Stimulated activated CD4-positive, alpha-beta T cell treated with anti-CD3 and anti-CD28 coated beads, Interleukin-4, amount 100 ng/mL, for 24 hours (primary cell): ENCODE data around the gene ACER2.
"Not testable (repeated sequence)": the region's sequence is repeated elsewhere in the genome, so short reads cannot be mapped to it uniquely, and the experiment has no call there.

Experiments used
- DNase-seq: peaks from one replicate; pipeline ENCODE4 v3.0.0-alpha.2; 2020

Gene ACER2

DNA sequence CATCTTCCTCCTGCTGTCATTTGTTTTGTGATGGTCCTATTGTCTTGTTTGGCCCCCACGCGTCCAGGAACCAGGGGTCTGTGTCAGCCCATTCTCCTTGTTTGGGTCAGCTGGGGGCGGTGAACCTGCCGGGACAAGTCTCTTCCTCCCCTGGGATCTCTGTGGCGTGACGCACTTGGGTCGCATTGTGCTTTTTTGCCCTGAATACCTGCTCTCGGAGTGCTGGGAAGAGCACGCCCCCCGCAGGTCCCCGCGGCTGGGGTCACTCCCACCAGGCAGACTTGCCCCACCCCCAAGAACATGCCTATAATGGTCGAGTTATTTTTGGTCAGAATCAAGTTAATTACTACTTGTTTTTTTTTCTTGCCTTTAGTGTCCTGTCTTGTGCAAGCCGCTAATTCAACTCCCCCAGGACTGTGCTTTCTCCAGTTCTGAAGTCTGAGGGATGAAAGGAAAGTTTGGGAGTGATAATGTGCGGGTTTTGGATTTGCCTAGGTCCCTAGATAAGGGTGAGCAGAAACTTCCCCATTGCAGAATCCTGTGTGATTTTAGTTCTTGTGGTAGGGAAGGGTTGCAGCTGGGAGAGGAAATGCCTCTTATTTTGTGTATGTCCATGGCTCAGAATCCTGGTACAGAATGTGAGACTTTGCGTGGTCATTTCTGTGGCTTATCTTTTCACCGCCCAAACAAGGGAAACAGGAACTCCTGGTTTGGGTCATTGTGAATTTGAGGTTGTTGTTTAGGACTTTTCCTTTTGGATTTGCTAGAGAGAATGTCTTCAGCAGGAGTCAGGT is 789 bp downstream of the ACER2 start:
- DNase-seq, result peak; percentile 5

DNA sequence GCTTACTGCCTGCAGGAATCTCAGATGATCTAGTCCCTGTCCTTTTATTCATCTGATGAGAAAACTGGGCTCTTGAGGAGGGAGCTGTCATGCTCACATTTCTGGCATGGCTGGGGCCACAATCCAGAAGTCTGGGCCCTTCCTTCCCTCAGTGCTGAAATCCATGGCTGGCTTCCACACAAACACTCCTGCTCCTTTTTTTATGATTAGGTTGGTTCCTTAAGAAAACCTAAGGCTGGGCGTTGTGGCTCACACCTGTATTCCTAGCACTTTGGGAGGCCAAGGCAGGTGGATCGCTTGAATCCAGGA is 1.3 kb downstream of the ACER2 start:
- DNase-seq, result no peak

DNA sequence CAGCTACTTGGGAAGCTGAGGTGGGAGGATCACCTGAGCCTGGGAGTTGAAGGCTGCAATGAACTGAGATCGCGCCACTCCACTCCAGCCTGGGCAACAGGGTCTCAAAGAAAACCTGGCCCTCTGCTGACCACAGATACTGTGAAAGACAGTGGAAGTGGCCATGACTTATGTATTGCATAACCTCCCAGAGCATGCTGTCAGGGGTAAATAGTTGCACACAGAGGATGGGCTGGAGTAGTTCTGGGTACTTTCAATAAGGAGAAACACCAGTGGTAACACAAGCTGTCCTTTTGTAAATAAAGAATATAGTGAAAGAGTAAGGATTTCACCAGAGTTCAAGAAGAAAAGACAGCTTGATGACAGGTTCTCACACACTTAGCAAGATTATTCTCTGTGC is 1.8 kb downstream of the ACER2 start:
- no peak for DNase-seq

DNA sequence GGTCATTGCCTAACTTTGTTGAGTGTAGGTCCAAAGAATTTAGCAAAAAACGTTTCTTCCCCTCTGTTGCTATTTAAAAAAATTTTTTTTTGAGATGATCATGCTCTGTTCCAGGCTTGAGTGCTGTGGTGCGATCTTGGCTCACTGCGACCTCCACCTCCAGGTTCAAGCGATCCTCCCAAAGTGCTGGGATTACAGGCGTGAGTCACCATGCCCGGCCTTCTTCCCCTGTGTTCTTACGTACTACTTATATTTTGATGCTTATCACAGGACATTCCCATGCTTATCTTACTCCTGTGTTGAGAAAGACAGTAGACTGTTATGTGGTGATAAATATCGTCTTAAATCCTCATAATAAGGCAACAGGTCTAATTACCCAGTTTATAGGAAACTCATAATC is 2.5 kb downstream of the ACER2 start:
- no peak for DNase-seq

DNA sequence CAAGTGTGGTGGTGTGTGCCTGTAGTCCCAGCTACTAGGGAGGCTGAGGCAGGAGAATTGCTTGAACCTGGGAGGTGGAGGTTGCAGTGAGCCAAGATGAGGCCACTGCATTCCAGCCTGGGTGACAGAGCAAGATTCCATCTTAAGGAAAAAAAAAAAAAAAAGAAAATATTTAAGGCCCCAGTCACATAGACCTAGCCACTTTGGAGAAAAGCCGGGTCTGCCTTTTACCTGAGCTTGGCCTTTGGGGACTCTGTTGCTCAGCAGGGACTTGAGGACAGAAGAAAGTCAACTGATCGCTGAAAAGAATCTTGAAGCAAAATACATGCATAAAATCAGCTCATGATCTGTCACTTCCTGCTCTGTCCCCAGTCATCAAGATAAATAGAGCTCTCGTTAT is 4.6 kb downstream of the ACER2 start:
- not testable (repeated sequence) for DNase-seq

DNA sequence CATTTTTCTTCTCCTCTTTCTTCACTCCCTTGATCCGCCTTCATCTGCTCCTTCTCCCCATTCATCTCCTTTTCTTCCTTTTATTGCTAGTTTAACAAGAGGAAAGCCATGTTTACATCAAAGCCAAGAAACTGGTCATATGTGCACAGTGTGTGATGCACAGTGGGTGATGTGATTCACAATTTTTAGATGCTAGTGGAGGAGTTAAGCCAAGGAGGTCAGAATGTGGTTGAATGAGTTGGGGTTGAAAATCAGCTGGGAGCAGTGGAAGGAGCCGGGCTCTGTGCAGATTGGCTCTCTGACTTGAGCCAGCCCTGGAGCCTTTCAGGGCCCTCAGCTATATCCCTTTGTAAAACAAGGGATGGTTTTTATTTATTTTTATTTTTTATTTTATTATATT is 7.3 kb downstream of the ACER2 start:
- no peak for DNase-seq

DNA sequence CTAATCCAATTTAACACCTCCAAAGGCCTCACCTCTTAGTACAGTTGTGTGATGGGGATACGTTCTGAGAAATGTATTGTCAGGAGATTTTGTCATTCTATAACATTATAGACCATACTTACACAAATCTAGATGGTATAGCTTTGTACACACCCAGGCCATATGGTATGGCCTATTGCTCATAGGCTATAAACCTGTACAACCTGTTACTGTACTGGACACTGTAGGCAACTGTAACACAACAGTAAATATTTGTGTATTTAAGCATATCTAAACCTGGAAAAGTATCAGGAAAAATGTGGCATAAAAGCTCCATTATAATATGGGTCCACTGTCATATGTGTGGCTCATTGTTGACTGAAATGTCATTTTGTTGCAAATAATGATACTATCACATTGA is 12.1 kb downstream of the ACER2 start:
- DNase-seq, result no peak

DNA sequence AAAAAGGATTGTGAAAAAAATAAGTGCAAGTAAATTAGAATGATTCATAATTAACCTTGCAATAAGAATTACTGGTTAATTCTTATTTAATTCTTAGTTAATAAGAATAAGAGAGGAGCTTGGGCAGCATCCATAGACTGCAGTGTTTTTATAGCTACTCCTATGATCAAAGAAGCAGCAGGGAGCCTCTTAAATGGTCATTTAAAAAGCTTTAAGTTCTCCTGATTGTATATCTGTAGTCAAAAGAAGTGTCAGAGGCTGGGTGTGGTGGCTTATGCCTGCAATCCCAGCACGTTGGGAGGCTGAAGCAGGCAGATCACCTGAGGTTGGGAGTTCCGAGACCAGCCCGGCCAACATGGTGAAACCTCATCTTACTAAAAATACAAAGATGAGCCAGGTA is 14.4 kb downstream of the ACER2 start:
- DNase-seq, result no peak

DNA sequence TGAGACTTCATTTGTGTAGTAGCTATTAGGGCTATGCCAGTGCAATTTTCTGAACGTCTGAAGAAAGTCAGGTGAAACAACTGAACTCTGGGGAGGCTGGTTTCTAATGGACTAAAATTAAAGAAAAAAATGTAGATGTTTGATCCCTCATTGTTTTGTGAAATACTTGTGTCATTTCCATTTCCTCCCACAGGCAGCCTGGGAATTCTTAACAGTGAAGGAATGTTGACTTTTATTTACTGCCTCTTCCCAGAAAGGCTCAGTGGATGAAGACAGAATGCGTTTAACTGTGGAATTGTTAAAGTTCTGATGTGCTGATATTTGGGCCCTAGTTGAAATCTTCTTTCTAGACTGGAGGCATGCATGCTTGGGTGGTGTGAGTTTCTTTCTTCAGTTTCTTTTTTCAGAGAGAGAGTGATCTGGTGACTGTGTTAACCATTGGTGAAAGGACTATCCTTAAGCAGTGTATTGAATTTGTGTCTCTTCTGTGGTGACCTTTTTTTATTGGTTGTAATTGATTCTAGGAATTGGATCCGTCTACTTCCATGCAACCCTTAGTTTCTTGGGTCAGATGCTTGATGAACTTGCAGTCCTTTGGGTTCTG is 15.5 kb downstream of the ACER2 start:
- no peak for DNase-seq

DNA sequence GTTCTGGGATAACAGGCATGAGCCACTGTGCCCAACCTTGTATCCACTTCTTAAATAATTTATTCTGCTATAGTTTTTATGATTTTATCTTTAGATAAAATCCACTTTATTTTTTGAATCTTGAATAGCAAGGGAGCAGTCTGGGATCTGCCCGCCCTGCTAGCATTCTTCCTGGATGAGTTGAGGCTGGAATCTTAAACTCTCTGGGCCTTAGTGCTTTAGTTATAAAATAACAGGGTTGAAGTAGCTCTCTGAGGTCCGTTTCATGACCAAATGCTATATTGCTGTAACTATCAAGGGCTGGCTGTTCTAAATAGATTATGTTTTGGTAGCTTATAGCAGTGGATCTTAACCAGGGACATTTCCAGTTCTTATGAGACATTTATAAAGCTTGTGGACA is 20.8 kb downstream of the ACER2 start:
- no peak for DNase-seq

DNA sequence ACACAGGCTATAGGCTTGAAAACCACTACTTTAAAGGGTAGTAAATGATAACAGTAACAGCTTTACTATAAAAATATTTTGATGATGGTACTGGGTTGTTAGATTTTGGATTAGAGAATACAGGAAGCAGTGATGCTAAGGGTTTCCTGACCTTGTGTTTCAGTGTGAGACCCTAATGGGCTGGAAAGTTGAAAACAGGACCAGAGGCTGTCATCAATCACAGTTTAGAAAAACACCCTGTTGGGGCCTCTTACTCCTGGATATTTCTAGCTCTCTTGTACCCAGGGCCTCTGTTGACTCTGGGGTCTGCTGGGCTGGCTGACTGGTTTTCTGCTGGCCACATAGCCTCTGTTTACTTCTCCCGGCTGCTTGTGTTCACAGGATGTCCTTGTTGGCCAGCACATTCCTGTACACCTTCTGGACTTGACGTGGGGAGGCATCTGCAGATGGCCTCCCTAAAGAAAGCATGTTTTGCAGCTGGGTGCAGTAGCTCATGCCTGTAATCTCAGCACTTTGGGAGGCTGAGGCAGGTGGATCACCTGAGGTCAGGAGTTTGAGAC is 21.5 kb downstream of the ACER2 start:
- DNase-seq, result no peak

DNA sequence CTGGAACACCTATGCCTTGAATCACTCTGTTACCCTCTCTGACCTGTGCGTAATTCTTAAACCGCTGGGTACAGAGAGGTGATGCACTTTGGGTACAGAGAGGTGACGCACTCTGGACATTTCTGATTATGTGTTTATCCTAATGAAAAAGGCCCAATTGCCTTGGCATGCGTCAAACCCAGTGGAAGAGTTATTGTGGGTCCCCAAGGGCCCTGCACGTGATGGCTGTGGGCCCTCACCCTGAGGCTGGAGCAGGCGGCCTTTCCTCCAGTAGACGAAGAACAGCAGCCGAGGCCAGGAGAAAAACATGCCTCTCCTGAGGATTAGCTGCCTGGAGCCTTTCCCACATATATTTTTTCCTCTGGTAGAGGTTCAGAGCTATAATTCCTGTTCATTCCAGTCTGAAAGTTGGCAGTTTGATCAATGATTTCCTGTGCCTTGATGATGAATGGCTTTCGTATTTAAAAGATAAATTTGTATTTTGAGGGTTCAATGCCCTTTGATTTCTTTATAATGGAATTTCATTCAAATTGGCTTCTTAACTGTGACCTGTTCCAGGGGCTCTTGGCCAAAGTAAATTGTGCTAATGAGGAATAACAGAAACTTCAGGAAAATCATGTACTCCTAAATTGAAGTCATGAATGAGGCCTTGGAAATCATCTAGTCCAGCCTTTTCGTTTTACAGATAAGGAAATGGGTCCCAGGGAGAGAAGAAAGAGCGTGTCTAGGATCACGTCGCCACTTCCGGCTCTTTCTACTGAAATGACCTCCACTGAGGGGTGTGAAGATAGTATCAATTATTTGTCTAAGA is 22.8 kb downstream of the ACER2 start:
- DNase-seq, result no peak

DNA sequence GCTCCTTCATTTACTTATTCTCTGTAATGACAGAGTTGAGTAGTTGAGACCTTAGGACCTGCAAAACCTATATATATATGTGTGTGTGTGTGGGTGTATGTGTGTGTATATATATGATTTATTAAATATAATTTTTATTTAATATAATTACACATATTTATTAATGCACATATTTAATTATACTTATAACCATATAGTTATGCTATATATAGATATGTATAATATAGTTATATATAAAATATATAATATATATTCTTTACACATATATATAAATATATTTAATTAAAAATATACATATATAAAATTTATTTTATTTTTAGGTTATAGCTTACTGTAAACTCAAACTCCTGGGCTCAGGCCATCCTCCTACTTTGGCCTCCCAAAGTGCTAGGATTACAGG is 23.7 kb downstream of the ACER2 start:
- no peak for DNase-seq

DNA sequence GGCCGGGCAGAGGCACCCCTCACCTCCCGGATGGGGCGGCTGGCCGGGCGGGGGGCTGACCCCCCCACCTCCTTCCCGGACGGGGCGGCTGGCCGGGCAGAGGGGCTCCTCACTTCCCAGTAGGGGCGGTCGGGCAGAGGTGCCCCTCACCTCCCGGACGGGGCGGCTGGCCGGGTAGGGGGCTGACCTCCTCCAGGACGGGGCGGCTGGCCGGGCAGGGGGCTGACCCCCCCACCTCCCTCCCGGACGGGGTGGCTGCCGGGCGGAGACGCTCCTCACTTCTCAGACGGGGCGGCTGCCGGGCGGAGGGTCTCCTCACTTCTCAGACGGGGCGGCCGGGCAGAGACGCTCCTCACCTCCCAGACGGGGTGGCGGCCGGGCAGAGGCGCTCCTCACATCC is 24.9 kb downstream of the ACER2 start:
- not testable (repeated sequence) for DNase-seq

DNA sequence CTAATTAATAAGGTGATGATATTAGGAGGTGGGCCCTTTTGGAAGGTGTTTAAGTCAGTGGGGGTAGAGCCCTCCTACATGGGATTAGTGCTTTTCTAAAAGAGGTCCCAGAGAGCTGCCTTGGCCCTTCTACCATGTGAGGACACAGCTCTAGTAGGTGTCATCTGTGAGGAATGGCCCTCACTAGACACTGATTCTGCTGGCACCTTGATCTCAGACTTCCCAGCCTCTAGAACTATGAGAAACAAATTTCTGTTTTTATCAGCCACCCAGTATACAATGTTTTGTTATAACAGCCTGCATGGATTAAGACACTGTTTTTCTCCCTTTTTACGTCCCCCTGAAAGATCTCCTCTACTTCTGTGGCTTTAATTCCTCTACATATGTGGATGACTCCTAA is 31.6 kb downstream of the ACER2 start:
- DNase-seq, result no peak

DNA sequence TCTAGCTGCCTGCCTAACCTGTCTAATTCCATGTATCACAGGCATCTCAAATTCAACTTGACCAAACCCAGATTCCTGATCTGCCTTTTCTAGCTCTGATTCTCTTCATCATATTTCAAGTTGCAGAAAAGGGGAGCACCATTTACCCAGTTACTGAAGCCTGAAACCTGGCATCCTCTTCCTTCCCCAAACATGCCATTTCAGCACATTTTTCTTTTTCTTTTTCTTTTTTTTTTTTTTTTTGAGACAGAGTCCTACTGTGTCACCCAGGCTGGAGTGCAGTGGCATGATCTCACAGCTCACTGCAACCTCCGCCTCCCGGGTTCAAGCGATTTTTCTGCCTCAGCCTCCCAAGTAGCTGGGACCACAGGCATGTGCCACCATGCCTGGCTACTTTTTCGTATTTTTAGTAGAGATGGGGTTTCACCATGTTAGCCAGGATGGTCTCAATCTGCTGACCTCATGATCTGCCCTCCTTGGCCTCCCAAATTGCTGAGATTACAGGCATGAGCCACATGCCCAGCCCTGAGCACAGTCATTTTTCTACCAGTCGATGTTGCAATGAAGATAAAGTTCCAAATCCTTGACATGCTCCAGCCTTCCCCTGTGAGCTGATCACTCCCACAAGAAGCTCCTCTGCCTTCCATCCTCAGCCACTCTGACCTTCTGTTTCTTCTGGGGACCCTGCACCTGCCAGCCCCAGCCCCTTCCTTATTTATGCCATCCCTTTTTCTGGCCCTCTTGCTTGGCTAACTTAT is 32.2 kb downstream of the ACER2 start:
- no peak for DNase-seq

DNA sequence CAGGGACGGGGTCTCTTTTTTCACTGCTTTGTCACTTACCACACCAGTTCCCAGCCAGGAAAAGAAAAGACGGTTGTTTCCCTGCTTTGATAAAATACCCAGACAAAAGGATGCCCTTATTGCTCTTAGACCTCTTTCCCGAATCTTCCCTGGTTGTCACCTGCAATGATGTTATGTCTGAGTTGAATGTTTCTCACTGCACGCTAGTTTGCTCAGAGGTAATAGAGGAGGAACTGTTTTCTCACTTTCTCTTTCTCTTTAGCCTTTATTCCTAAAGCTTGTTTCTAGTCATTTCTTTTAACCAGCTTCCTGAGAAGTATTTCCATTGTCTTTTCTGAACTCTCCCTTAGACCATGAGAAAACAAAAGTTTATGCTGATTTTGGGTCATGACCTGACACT is 32.9 kb downstream of the ACER2 start:
- DNase-seq, result no peak

DNA sequence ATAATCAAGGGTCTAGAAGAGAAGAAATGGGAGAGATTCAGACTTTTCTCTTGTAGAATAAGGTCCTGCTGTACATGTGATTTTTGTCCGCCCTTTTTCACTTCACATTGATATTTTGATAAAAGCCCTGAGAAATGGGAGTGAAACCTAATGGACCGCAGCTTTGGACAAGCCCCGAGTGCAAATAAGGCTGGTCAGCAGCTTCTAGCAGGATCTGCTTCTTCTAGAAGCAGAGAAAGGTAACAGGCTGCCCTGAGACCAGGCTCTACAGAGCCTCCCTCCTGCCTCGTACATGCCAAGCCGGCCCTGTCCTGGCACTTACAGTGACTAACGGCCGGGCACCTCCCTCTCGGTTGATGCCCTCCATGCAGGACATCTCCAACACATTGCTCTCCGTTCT is 33.4 kb downstream of the ACER2 start:
- no peak for DNase-seq

DNA sequence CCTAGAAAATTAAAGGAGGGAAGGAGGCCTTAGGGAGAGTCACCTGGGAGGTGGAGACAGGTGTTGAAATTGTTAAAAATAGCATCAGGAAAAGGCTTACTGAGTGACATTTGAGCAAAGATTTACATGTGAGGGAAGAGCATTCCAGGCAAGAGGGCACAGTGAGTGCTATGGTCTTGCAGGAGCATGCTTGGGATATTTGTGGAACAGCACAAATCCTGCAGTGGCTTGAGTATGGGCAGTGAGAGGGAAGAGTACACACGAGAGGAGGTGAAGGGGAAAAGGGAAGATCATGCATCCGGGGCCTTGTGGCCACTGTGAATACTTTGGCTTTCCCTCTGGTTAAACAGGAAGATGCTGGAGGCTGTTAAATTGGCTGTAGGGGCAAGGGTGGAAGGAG is 36.6 kb downstream of the ACER2 start:
- no peak for DNase-seq

DNA sequence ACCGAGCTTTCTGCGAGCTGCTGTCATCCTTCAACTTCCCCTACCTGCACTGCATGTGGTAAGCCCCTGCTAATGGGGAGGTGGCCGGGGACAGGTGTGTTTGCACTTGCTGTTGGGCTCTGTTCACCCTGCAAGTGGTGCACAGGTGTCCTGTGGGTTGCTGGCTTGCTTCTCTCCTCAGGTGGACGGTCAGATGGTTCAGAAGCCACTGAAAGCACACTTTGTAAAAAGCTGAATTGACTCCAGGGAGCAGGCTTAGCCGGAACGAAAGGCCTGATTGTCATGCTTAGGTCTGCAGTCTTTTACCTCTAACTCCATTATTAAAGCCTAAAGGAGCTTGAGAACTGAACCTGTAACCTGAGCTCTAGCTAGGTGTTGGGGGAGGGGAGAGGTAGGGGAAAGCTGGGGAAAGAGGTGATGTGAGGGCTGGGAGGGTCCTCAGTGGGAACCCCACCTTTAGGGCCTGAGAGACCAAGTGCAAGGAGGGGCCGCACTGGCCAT is 37.6 kb downstream of the ACER2 start:
- DNase-seq, result no peak

DNA sequence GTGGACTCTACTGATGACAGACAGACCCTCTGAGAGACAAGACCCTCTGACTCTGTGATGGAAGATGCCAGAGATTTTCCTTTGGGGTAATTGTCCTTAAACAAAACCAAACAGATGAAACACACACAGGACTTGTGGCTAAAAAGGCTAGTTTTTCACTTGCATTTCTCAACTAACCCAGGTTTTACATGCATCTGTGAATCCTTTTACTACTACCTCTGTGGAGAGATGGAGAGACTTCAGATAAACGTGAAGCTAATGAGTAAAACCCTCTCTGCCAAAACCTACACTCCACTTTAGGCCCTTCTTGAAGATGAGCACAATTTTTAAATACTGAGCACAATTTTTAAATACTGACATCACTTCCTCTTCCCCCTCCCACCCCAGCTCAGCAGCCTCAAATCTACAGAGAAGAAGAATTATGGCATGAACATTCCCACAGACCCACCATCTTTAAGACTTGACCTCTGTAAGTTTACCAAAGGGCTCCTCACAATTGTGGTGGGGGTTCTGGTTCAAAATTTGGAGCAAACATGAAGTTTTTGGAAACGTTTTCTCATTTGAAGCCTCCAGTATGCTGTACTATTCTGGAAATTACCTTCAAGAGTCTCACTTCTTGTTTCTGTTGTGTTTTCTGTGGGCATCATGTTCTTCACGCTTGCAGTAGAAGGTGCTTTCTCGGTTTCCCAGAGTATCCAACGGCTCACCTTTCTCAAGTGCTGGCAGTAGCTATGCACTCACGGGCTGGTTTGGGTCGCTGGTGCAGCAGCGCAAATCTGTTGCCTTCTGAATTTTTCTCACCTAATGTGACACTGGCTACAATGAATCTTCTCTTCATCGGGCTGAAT is 42.7 kb downstream of the ACER2 start:
- DNase-seq, result no peak

DNA sequence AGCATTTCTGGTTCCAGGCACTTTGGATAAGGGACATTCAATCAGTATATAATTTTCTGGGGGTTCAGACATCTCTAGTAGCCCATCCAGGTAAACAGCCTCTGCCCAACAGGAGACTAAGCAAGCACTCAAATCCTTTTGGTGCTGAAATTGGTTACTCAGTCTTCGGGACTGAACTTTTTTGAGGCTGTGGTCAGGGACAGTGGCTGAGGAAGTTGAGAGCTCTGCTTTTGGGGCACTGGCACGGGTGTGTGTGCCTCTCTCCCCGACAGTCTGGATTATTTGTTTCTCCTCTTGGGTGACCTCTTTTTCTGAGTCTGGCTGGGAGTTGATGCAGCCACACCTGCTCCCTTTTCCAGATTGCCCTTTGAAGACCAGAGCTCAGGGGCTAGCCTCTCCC is 47.6 kb downstream of the ACER2 start:
- DNase-seq, result no peak
